TTC549 (cell line): ENCODE measurements around the gene SMG5.
"Not testable (repeated sequence)": the region's sequence is repeated elsewhere in the genome, so short reads cannot be mapped to it uniquely, and the experiment has no call there.

Experiments
- FAIRE-seq: peaks from 2 replicates; lab custom pipeline; 2012; peaks lifted over from hg19 to GRCh38; lab: Jason Lieb, UNC

SMG5 gene

DNA sequence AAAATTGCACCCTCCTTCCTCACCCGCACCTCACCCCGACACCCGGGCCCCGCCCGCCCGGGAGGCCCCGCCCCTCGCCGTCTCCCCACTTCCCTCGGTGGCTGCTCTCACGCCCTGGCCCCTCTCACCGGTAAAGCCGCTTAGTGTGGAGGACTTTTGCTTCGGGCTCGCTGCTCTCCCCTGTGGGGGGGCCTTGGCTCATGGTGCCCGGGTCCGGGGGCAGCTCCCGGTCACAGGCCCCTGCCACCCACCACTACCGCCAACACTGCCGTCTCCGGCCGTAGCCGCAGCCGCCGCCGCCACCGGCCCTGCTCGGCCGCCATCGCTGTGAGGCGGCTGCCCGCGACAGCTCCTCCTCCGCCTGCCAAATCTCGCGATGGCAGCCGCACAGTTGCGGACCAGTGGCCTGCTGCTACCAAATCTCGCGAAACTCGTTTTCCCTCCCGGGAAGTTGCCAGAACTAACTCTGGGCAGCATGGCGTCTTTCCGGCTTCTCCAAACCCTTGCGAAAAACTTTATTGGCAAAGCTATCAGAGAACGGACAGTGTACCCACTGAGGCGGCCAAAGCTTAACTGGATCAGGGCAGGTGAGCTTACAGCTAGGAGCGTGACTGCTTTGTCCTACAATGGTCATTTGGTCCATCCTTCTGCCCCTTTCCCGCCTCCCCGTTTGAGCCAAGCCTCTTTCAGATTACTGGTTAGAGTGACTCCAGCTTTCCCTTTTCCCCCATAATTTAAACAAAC, at the start of gene SMG5:
Gene SMG5 (minus strand): TSS at position 347 of the 744 bp plus-strand sequence. CDS start 145 bp downstream, at position 202.
- FAIRE-seq = peak; percentile 97

DNA sequence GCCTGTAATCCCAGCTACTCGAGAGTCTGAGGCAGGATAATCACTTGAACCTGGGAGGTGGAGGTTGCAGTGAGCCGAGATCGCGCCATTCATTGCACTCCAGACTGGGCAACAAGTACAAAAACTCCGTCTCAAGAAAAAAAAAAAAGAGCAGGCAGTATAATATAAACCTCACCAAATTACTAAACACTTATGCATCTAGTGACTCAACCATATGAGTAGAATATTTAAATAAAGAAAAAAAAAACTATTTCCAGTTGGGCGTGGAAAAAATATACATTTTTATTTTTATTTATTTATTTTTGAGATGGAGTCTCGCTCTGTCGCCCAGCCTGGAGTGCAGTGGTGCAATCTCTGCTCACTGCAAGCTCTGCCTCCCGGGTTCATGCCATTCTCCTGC, 40.6 kb upstream of the SMG5 start:
- not testable (repeated sequence) for FAIRE-seq

DNA sequence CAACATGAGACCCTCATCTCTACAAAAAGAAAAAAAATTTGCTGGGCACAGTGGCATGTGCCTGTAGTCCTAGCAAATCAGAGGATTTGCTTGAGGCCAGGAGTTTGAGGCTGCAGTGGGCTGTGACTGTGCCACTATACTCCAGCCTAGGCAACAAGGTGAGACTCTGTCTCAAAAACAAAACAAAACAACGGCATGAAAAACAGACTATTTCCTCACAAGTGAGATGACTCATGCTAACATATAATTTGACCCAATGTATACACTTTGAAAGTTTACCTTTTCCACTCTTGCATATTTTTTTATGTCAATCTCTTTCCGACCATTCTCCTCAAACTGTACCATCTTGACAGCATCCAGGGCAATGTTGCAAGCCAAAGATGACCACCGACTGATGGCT, 37.9 kb upstream of the SMG5 start:
- no peak for FAIRE-seq

GRCh38 chr1:156319664-156320063, 37.0 kb upstream of the SMG5 start:
- FAIRE-seq = peak; percentile 85

DNA sequence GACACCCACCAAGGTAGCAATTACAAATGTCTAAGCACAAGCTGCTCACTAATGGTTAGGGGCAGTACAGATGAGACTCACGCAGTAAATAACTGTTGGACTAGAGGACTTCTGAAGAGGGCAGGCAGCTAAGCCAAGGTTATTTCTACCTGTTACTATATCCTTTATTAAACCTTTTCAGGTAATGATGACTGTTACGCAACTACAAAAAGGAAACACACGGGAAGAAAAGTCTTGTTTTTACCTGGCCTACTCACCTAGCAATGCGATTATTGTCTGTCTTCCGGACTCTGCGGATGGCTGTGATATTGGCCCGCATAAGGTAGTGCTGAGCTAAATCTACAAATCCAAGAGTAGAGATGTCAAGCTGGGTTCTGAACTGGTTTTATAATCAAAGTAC, 34.3 kb upstream of the SMG5 start:
- no peak for FAIRE-seq

DNA sequence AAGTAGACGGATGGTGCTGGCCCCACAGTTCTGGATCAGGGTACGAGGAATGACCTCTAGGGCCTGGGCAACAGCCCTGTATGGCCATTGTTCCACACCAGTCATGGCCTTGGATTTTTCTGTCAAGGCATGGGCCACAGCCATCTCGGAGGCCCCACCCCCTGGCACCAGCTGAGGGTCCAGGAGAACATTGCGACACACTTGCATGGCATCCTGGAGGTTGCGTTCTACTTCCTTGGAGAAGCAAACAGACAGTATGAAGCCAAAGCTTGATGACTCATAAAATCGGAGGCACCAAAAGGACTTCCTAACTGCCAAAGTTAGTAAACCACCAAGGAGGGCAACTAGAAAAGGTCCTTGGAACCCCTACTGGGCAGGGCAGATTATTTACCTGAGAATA, 28.3 kb upstream of the SMG5 start:
- FAIRE-seq = no peak

- no peak for FAIRE-seq
Measured at GRCh38 chr1:156308078-156308477, 25.5 kb upstream of the SMG5 start.

DNA sequence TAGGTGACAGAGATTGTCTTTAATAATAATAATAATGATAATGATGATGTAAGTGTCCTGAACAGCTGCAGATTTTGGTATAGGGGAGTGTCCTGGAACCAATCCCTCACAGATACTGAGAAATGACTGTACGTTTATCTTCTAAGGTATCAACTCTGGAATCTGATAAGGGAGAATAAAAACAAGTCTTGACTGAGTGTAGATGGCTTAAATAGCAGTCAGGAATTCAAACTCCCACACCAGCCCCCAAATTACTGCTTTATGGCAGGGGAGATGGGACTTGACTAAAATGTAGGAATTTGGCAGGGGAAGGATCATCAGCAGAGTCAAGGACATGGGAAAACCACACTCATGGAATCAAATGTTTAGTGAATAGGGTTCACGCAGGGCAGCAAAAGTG, 22.6 kb upstream of the SMG5 start:
- FAIRE-seq = no peak

DNA sequence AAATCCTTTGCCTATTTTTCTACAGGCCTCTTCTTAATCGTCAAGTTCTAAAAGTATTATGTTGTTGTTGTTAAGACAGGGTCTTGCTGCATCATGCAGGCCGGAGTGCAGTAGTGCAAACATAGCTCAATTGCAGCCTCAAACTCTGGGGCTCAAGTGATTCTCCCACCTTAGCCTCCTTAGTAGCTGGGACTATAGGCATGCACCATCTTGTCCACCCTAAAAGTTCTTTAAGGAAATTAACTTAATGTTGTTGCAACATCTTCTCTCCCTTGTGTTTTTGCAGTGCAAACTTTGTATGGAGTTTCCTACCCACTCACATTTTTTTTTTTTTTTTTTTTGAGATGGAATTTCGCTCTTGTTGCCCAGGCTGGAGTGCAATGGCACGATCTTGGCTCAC, 20.6 kb upstream of the SMG5 start:
- FAIRE-seq = no peak

- FAIRE-seq = no peak
Measured at GRCh38 chr1:156298852-156299357, 16.3 kb upstream of the SMG5 start, which contains the start of gene VHLL. Gene VHLL (minus strand): TSS chr1:156299307. CDS start chr1:156299189, 118 bp downstream.

DNA sequence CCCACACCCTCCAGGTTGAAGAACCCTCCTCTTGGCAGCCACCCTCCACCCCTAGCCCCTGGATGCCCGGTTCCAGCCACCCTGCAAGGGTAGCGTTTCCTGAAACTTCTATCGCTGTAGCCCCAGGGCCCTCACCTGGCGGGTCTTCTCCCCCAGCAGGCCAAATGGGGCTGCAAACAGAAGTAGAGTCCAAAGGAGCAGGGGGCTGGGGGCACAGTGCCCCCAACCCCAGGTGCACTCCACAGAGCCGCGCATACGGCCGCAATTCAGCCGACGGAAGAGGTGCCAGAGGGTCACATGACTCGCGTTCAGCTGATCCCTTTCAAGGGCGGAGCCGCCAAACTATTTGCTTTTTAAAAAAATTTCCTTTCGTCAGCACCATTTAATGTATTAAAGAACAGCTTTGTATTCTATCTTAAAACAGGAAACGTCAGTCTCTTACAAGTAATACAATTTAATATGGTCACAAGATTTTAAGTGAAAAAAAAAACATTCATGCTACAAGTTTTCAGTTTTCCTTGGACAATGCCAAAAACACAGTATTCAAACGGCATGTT, 12.8 kb upstream of the SMG5 start, which contains the start of gene GLMP:
Gene GLMP (minus strand): TSS at position 289 of the 557 bp plus-strand sequence. CDS start 34 bp downstream, at position 255.
- FAIRE-seq = peak; percentile 82

DNA sequence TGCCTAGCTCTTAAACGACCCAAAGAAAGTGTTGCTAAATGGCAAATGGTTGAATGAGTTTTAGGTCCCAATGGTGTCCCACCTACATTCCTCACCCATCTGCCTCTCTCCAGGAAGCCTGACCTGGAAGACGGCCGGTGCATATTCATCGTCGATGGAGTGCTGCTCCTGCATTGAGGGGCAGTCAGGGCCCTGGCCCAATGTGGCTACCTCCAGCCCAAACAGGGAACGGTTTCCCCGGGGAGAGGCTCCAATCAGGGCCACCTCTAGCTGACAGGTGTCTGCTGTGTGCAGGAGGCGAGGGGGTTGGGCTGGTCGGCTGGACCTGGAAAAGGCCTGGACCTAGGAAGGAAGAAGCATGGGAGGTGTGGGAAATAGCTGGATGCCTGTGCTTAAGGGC, 11.3 kb upstream of the SMG5 start:
- FAIRE-seq = no peak

- no peak for FAIRE-seq
Measured at GRCh38 chr1:156293098-156293434, 10.4 kb upstream of the SMG5 start.

- FAIRE-seq = peak; percentile 66
Measured at GRCh38 chr1:156291226-156292061, 8.8 kb upstream of the SMG5 start.

- no peak for FAIRE-seq
Measured at GRCh38 chr1:156289857-156290256, 7.2 kb upstream of the SMG5 start.

DNA sequence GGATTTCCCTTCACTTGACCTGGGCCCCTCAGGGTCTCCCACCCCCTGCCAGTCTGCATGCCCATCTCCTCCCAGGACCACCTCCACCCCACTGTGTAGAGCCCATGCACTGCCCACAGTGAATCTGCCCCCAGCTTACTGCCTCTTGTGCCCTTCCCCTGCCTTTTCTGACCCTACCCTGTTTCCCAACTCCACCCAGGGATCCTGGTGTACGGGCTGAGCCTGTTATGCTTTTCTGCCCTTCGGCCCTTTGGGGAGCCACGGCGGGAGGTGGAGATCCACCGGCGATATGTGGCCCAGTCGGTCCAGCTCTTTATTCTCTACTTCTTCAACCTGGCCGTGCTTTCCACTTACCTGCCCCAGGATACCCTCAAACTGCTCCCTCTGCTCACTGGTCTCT, 3.4 kb upstream of the SMG5 start:
- no peak for FAIRE-seq

DNA sequence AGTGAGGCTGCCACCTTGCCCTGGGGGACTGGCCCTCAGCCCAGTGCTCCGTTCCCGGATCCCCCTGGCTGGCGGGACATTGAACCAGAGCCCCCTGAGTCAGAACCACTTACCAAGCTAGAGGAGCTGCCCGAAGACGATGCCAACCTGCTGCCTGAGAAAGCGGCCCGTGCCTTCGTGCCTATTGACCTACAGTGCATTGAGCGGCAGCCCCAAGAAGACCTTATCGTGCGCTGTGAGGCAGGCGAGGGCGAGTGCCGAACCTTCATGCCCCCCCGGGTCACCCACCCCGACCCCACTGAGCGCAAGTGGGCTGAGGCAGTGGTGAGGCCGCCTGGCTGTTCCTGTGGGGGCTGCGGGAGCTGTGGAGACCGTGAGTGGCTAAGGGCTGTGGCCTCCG, 2.8 kb upstream of the SMG5 start:
- no peak for FAIRE-seq

- FAIRE-seq = no peak
Measured at GRCh38 chr1:156284757-156285156, 2.1 kb upstream of the SMG5 start.

- no peak for FAIRE-seq
Measured at GRCh38 chr1:156284112-156284511, 1.5 kb upstream of the SMG5 start, which contains the start of gene TMEM79. Gene TMEM79 (plus strand): TSS chr1:156284325. CDS start chr1:156285227, 902 bp downstream.

- no peak for FAIRE-seq
Measured at GRCh38 chr1:156283521-156283920, 896 bp upstream of the SMG5 start.

GRCh38 chr1:156281693-156282478, 739 bp downstream of the SMG5 start:
- no peak for FAIRE-seq

- no peak for FAIRE-seq
Measured at GRCh38 chr1:156281281-156281680, 1.3 kb downstream of the SMG5 start.
